Fibroblast of upper back skin (primary cell): ENCODE data around the gene FAM83B.
"Not testable (repeated sequence)": the region's sequence is repeated elsewhere in the genome, so short reads cannot be mapped to it uniquely, and the experiment has no call there.

Experiments used
- DNase-seq: peaks from one replicate; pipeline ENCODE4 v3.0.0-alpha.2; 2013

FAM83B gene

GRCh38 chr6:54899986-54900385 is 53.4 kb downstream of the FAM83B start:
- no peak for DNase-seq

DNA sequence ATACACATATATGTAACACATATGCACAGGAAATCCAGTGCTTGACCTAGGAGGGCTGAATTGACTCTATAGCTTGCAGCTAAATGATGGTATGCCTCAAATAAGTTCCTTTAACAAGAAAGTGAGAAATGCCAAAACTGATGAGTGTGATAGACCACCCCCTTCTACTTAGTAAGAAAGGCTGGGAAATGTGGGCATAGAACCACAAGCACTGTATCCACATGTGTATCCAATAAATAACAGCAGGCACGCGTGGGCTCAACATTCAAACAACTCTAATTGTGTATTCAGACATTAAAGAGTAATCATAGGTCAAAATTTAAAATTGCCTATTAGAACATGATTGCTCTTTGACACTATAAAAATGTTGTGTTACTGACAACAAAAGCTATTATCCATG is 54.1 kb downstream of the FAM83B start:
- DNase-seq, result no peak

- DNase-seq, result no peak
These were observed 57.3 kb downstream of the FAM83B start for GRCh38 chr6:54903884-54904283.

GRCh38 chr6:54907355-54907754 is 60.8 kb downstream of the FAM83B start:
- DNase-seq, result peak; percentile 10

GRCh38 chr6:54909184-54909583 is 62.6 kb downstream of the FAM83B start:
- DNase-seq, result no peak

- peak; percentile 52 for DNase-seq
These were observed 63.9 kb downstream of the FAM83B start for GRCh38 chr6:54910431-54910884.

GRCh38 chr6:54910921-54911320 is 64.3 kb downstream of the FAM83B start:
- DNase-seq, result peak; percentile 53

- DNase-seq, result no peak
These were observed 66.6 kb downstream of the FAM83B start for GRCh38 chr6:54913211-54913610.

- peak; percentile 49 for DNase-seq
These were observed 70.3 kb downstream of the FAM83B start for GRCh38 chr6:54916858-54917257.

DNA sequence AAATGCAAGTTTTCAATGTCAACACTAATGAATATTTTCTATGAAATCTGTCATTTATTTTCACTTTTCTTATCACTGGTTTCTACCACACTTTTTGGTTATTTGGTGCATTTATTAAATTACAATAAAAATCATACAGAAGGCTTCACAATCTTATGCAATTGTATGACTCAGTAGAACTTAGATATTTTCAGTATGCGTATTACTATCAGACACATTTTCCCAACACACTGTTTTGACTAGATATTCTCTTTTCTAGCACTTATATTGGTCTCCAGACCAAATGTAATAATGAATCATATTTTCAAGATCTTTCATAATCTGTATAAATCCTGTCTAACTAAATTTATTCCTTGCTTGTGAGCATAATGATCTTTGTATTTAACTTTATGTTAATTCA is 74.1 kb downstream of the FAM83B start:
- DNase-seq, result peak; percentile 33

DNA sequence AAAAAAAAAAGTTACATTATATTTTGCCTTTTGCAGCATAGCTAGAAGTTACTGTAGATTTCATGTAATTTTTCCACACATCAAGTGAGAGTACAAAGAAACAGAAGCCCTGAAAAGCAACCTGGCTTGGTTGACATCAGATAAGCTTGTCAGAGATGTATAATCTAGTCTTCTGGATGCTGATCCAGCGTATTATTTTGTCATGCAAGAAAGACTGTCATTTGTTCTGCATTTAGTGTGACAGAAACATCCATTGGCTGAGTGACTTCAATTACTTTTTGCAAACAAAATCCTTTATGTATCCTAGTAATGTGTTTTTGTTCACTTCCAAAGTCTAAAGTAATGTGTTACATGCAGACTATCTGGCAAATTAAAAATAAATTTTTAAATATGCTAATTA is 75.3 kb downstream of the FAM83B start:
- no peak for DNase-seq

DNA sequence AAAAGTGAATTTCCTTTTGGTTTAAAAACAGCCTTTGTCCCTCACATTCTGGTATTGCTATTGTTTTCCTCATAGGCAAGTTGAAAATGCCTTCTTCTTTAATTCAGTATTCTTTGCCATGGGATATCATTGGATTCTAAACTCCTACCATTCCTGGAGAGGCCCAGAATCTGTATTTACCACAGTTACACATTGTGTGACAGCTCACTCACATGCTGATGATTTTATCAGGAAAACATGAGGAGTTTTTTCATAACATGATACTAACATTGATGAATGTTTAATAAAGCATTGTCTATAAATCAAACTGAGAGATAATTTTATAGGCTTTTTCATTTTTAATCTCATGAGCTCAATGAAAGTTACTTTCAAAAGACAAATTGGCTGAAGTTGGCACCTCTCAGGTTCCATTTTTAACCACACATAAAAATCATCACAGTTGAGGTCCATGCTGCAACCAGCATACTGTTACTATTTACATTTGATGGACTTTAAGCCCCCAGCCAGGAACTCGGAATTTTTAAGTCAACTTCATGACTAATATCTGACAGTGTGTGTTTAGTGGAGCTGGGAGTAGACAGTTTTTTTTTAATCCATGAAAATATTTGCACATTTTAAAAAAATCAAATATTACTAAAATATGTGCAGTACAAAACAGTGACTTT is 82.8 kb downstream of the FAM83B start:
- DNase-seq, result peak; percentile 12

GRCh38 chr6:54932622-54933021 is 86.1 kb downstream of the FAM83B start:
- DNase-seq, result no peak

DNA sequence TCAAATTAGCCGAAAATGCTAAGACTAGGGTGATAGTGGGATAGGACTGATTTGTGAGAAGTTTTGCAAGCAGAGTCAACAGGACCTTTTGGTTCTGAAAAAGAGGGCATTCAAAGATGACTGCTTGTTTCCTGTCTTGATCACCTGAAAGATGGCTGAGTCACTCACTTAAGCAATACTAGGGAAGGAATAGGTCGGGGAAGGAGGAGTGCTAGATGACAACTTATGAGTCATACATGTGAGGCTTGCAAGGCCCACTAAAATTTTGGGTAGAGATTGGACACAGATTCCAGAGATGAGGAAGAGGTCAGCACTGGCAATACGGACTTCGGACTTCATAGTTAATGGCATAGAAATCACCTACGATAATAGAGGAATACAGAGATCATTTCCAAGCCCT is 89.2 kb downstream of the FAM83B start:
- peak; percentile 66 for DNase-seq

DNA sequence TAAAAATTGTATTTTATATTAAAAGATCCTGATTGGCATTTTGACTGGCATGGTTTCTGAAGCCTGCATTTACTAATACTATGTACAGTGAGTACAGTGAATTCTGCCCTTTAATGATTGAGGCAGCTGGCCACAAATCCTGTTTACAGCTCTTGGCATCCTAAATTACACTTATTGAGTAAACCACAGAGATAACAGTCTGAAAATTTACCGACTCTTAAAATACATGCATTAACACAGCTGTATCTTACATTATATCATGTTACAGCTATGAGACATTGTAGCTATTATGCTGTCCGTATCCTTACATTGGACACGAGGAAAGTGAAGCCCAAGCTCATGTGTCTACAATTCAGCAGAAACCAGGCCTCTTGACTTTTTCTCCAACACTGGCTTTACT is 90.8 kb downstream of the FAM83B start:
- no peak for DNase-seq

DNA sequence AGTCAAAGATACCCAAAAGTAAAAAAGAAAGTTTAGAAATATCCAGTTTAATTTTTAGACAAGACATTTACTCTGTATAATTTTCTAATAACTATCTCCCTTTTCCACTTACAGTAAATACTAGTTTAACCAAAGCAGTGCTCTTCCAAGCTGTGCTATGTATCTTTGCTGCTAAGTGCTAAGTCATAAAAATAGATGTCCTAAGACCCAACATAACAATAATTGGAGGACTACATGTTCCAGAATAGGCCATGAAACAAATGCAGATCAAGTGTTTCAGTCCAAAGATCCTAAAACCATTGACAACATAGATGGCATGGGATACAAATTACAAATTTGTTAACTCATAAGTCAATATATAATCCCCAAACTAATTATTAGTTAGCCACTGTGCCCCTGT is 111.1 kb downstream of the FAM83B start:
- DNase-seq, result no peak

GRCh38 chr6:54958446-54958845 is 111.9 kb downstream of the FAM83B start:
- no peak for DNase-seq

- no peak for DNase-seq
These were observed 113.2 kb downstream of the FAM83B start for GRCh38 chr6:54959820-54960219.

DNA sequence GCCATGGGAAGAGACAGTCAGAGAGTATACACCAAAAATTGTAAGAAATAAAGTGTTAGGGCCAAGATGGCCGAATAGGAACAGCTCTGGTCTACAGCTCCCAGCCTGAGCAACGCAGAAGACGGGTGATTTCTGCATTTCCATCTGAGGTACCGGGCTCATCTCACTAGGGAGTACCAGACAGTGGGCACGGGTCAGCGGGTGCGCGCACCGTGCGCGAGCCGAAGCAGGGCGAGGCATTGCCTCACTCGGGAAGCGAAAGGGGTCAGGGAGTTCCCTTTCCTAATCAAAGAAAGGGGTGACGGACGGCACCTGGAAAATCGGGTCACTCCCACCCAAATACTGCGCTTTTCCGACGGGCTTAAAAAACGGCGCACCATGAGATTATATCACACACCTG is 114.8 kb downstream of the FAM83B start:
- not testable (repeated sequence) for DNase-seq

DNA sequence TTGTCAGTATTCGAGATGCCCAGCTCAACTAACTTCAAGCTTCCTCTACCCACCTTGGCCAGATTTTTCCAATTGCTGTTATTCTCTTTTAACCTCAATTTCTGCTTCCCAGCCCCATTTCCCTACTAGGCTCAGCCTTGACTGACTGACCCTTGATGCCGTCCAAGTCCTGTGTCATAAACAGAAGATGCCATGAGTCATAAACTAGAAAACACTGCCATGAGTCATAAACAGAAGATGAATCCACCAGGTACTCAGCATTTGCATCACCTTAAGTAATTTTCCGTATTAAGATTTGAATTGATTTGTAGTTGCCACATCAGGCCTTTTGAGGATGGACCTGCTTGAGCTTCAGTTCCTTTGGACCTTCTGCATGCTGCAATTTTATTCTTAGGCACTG is 123.8 kb downstream of the FAM83B start:
- DNase-seq, result no peak

DNA sequence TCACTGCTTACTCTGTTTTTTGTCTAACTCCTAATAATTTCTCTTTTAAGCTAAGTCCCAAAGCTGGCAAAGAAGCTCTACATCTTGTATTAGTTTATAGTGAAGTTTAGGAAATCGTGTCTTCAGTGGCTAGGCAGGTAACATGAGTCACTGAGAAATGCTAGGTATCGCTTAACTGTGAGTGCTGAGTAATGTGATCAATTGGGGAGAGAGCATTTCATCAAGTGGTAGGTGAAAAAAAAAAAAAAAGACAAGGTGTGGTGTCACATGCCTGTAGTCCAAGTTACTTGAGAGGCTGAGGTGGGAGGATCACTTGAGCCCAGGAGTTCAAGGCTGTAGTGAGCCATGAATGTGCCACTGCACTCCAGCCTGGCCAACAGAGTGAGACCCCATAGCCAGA is 125.3 kb downstream of the FAM83B start:
- no peak for DNase-seq

DNA sequence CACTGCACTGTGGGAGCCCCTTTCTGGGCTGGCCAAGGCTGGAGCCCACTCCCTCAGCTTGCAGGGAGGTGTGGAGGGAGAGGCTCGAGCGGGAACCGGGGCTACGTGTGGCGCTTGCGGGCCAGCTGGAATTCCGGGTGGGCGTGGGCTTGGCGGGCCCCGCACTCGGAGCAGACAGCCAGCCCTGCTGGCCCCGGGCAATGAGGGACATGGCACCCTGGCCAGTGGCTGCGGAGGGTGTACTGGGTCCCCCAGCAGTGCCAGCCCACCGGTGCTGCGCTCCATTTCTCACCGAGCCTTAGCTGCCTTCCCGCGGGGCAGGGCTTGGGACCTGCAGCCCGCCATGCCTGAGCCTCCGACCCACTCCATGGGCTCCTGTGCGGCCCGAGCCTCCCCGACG is 132.6 kb downstream of the FAM83B start:
- DNase-seq, result not testable (repeated sequence)

GRCh38 chr6:54980511-54981275 is 134.1 kb downstream of the FAM83B start:
- peak; percentile 97 for DNase-seq

DNA sequence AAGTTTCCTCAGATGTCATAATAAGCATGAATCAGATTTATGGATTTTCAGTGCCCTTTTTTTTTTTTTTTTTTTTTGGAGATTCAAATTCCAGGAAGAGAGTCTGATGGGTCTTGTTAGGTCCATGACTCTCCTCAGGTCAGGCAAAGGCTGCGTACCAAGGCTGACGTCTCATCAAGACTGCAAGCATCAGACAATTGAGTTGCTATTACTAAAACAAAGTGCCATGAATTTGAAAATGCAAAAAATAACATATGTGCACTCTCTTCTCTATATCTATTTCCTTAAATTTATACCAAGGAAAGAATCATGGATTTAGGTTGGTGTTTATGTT is 134.7 kb downstream of the FAM83B start:
- no peak for DNase-seq

DNA sequence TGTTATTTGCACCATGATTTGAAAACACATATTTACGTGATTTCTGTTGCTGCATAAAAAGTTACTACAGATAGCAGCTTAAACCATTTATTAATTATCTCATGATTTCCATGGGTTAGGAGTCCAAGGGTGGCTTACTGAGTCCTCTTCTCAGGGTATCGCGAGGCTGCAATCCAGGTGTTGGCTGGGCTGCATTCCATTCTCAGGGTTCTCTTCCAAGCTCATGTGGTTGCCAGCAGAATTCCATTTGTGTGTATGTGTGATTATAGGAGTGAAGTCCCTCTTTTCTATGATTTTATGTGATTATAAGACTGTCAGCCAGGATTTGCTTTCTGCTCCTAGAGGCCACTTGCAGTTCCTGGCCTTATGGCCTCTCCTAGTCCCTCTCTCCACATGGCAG is 135.1 kb downstream of the FAM83B start:
- peak; percentile 94 for DNase-seq
